ENCODE measurements around the gene MACROD2. TPM values are rescaled to one million over a fixed set of nuclear protein-coding genes. Genes with fewer than 3 reads are reported as not detected.

Gene MACROD2
- total RNA-seq, 1 donor from 2014 or later: 2.4 TPM

- FAIRE-seq (no peak), DNase-seq (ENCODE audit: low read depth) (no peak)
- no peaks in the 10 kb centered on the region for H3K9me3 ChIP-seq (ENCODE audit: insufficient read depth, low read depth, low read length)
- H3K9me3 Mint-ChIP-seq (ENCODE audit: unreplicated experiment): no peaks in the 10 kb centered on the region
- no peaks in the 10 kb centered on the region for H3K36me3 Mint-ChIP-seq (ENCODE audit: low read depth, unreplicated experiment)
- H2AFZ ChIP-seq (ENCODE audit: low read depth, low read length): no peak overlapping the region
- H3K4me3 Mint-ChIP-seq (ENCODE audit: unreplicated experiment): no peak overlapping the region
- no peaks in the 10 kb centered on the region for H3K27me3 ChIP-seq (ENCODE audit: insufficient read depth, low read length)
- peaks cover 16% of the 10 kb centered on the region for H3K4me1 Mint-ChIP-seq (ENCODE audit: low read depth, unreplicated experiment)
- no peak overlapping the region for H3K4me2 ChIP-seq (ENCODE audit: low read length)
- no peak overlapping the region for H3K4me3 ChIP-seq (ENCODE audit: insufficient read depth, low read depth, low read length)
- no peaks in the 10 kb centered on the region for H3K79me2 ChIP-seq (ENCODE audit: insufficient read depth, low read length)
- H3K27ac Mint-ChIP-seq (ENCODE audit: unreplicated experiment): peak overlapping the region; percentile 82
- no peaks in the 10 kb centered on the region for H4K20me1 ChIP-seq (ENCODE audit: insufficient read depth, low read length)
- TF ChIP-seq CTCF (IDR thresholded peaks at IDR 0.05; ENCODE audit: insufficient read depth, low read depth, low read length): no peak
- no peak for TF ChIP-seq EZH2 (IDR thresholded peaks at IDR 0.05; ENCODE audit: insufficient read depth, low read length)
- H3K9ac ChIP-seq (ENCODE audit: low read length): no peak overlapping the region
- H3K36me3 ChIP-seq (ENCODE audit: insufficient read depth, low read length): no peaks in the 10 kb centered on the region
- H3K27me3 Mint-ChIP-seq (ENCODE audit: low read depth, unreplicated experiment): no peaks in the 10 kb centered on the region
- peaks cover 4% of the 10 kb centered on the region for H3K4me1 ChIP-seq (ENCODE audit: insufficient read depth, low read length)
- H3K27ac ChIP-seq (ENCODE audit: low read depth, low read length): no peak overlapping the region
Measured at GRCh38 chr20:14407336-14407735, 412.0 kb downstream of the MACROD2 start.

DNA sequence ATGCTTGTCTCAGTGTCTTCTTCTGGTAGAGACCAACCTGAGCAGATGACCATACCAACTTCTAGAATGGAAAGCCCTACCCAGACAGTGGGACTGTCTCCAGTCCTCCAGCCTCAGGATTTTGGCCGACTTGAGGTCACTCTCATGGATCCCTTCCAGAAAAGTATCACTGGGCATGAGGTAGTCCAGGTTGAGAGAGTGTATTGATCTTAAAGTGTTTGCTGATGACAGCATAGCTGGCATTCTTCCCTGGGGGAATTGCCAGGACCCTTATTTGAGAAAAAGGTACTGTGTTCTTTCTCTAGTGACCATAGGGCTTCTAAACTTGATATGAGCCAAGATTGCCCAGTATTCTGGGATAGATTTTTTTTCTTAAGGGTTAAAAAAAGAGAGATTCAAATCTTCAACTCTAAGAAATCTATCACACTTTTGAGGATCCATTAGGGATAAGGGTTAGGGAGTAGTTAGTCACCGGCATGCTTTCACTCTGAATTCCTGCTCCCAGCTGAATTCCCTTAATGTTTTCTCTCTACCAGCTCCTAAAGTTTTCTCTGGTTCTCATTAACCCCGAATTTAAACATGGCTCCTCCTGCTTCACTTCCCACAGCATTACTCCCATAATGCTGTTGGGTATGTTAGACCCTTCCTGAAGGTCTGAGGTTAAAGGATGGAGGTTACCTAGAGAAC, 415.7 kb downstream of the MACROD2 start:
- Histone ChIP-seq H3K36me3 (ENCODE audit: insufficient read depth, low read length) (no peaks in the 10 kb centered on the region), H4K20me1 (ENCODE audit: insufficient read depth, low read length) (no peaks in the 10 kb centered on the region), H2AFZ (ENCODE audit: low read depth, low read length) (no peak overlapping the region), H3K4me2 (ENCODE audit: low read length) (no peak overlapping the region), H3K27me3 (ENCODE audit: insufficient read depth, low read length) (no peaks in the 10 kb centered on the region), H3K9ac (ENCODE audit: low read length) (no peak overlapping the region), H3K4me3 (ENCODE audit: insufficient read depth, low read depth, low read length) (no peak overlapping the region), H3K4me1 (ENCODE audit: insufficient read depth, low read length) (peaks cover 4% of the 10 kb centered on the region), H3K79me2 (ENCODE audit: insufficient read depth, low read length) (no peaks in the 10 kb centered on the region), H3K27ac (ENCODE audit: low read depth, low read length) (no peak overlapping the region), H3K9me3 (ENCODE audit: insufficient read depth, low read depth, low read length) (no peaks in the 10 kb centered on the region)
- no peaks in the 10 kb centered on the region for H3K9me3 Mint-ChIP-seq (ENCODE audit: unreplicated experiment)
- TF ChIP-seq EZH2 (IDR thresholded peaks at IDR 0.05; ENCODE audit: insufficient read depth, low read length): no peak
- no peak for TF ChIP-seq CTCF (IDR thresholded peaks at IDR 0.05; ENCODE audit: insufficient read depth, low read depth, low read length)
- H3K36me3 Mint-ChIP-seq (ENCODE audit: low read depth, unreplicated experiment): no peaks in the 10 kb centered on the region
- FAIRE-seq: no peak
- H3K4me3 Mint-ChIP-seq (ENCODE audit: unreplicated experiment): no peak overlapping the region
- H3K27me3 Mint-ChIP-seq (ENCODE audit: low read depth, unreplicated experiment): no peaks in the 10 kb centered on the region
- no peak overlapping the region for H3K27ac Mint-ChIP-seq (ENCODE audit: unreplicated experiment)
- DNase-seq (ENCODE audit: low read depth): no peak
- H3K4me1 Mint-ChIP-seq (ENCODE audit: low read depth, unreplicated experiment): peaks cover 24% of the 10 kb centered on the region

- H3K27ac Mint-ChIP-seq (ENCODE audit: unreplicated experiment): no peak overlapping the region
- H3K27me3 Mint-ChIP-seq (ENCODE audit: low read depth, unreplicated experiment): no peaks in the 10 kb centered on the region
- DNase-seq (ENCODE audit: low read depth): no peak
Measured at GRCh38 chr20:14412065-14412681, 416.9 kb downstream of the MACROD2 start.

More at GRCh38 chr20:14412065-14412681, 416.9 kb downstream of the MACROD2 start:
- no peak for FAIRE-seq
- Histone ChIP-seq H3K79me2 (ENCODE audit: insufficient read depth, low read length) (no peaks in the 10 kb centered on the region), H3K36me3 (ENCODE audit: insufficient read depth, low read length) (no peaks in the 10 kb centered on the region), H3K9ac (ENCODE audit: low read length) (no peak overlapping the region), H3K27ac (ENCODE audit: low read depth, low read length) (no peak overlapping the region), H3K27me3 (ENCODE audit: insufficient read depth, low read length) (no peaks in the 10 kb centered on the region), H3K4me2 (ENCODE audit: low read length) (no peak overlapping the region), H2AFZ (ENCODE audit: low read depth, low read length) (no peak overlapping the region), H4K20me1 (ENCODE audit: insufficient read depth, low read length) (no peaks in the 10 kb centered on the region), H3K4me1 (ENCODE audit: insufficient read depth, low read length) (no peaks in the 10 kb centered on the region), H3K4me3 (ENCODE audit: insufficient read depth, low read depth, low read length) (no peak overlapping the region), H3K9me3 (ENCODE audit: insufficient read depth, low read depth, low read length) (no peaks in the 10 kb centered on the region)
- H3K9me3 Mint-ChIP-seq (ENCODE audit: unreplicated experiment): no peaks in the 10 kb centered on the region
- TF ChIP-seq EZH2 (IDR thresholded peaks at IDR 0.05; ENCODE audit: insufficient read depth, low read length) (no peak), CTCF (IDR thresholded peaks at IDR 0.05; ENCODE audit: insufficient read depth, low read depth, low read length) (no peak)
- H3K4me1 Mint-ChIP-seq (ENCODE audit: low read depth, unreplicated experiment): peaks cover 17% of the 10 kb centered on the region
- no peaks in the 10 kb centered on the region for H3K36me3 Mint-ChIP-seq (ENCODE audit: low read depth, unreplicated experiment)
- no peak overlapping the region for H3K4me3 Mint-ChIP-seq (ENCODE audit: unreplicated experiment)
